GM04503 (cell line): ENCODE data around the gene RPL35.
"Not testable (repeated sequence)": the region's sequence is repeated elsewhere in the genome, so short reads cannot be mapped to it uniquely, and the experiment has no call there.

Experiments used
- DNase-seq: peaks from one replicate; pipeline ENCODE4 v3.0.0-alpha.2; 2012; ENCODE audit warnings: low read depth

Gene RPL35

DNA sequence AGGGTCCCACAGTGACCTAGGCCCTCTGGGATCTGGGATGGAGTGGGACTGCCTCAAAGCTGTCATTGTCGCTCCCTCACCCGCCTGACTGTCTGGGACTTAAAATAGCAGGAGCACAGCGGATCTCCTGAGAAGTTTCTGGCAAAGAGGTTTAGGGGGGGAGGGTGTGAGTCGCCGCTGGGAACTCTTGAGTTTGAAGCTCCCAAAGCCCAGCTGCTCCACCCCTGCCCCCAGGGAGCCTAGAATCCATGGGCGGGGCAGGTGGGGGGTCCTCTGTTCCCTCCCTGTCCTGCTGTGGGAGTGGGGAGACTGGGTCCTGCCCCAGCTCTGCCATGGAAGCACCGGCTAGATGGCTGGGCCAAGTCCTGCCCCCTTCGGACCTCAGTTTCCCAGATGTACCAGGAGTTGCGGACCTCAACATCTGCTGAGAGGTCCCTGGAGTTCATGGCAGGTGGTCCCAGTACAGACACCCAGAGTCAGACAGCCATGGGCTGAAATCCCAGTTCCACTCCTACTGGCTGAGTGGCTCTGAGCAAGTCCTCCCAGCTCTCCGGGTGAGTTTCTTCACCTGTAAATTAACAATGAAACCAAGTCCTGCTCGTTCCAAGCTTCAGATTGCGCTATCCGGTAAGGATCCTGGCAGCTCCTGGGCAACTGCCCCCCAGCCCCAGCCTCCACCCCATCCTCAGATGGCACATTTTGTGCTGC is 9.5 kb downstream of the RPL35 start:
- no peak for DNase-seq

DNA sequence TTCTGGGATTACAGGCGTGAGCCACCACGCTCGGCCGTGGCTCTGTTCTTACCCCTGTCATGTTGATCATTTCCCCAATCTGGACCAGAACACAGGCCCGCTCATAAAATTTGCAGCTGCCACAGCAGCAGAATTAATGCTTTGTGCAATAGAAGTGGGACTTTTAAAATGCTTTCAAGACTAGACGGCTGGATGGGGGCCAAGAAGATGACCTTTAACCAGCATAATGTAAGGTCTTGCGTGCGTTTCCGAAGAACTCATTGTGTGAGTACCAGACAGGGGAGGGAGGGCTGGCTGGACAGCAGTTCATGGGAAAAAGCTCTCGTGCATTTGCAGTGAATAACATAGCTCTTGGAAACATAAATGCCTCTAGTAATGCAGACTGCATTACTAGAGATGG is 12.0 kb downstream of the RPL35 start:
- no peak for DNase-seq

DNA sequence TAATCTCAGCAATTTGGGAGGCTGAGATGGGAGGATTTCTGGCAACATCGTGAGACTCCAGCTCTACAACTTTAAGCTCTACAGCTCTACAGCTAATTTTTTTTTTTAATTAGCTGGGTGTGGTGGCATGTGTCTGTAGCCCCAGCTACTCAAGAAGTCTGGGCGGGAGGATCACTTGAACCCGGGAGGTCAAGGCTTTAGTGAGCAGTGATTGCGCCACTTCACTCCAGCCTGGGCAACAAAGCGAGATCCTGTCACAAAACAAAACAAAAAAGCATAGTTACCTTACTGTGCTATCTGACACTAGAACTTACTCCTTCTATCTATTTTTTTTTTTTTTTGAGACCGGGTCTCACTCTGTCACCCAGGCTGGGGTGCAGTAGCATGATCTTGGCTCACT is 14.8 kb downstream of the RPL35 start:
- no peak for DNase-seq

DNA sequence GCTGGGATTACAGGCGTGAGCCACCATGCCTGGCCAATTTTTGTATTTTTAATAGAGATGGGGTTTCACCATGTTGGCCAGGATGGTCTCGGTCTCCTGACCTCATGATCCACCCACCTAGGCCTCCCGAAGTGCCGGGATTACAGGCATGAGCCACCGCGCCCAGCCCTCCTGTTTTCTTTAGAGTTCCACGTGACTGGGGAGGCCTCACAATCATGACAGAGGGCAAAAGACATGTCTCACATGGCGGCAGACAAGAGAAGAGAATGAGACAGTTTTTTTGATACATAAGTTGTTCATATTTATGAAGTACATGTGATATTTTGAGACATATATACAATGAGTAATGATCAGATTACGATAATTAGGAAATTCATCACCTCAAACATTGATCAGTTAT is 15.3 kb downstream of the RPL35 start:
- not testable (repeated sequence) for DNase-seq

DNA sequence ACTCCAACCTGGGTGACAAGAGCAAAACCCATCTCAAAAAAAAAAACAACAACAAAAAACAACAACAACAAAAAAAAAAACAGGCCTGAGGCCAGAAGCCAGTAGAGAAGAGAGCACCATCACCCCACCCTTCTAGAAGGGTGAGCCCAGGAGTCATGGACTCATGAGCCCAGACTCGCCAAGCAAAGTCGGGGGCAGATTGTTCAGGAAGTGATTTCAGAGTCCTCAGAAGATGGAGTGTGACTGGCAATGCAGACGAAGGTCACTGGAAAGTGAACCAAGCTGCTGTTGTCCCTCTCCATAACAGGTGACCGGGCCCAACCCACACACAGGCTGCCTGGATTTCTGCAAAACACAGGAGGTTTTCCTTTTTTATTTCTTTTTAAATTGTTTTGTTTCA is 17.5 kb downstream of the RPL35 start:
- DNase-seq: no peak

DNA sequence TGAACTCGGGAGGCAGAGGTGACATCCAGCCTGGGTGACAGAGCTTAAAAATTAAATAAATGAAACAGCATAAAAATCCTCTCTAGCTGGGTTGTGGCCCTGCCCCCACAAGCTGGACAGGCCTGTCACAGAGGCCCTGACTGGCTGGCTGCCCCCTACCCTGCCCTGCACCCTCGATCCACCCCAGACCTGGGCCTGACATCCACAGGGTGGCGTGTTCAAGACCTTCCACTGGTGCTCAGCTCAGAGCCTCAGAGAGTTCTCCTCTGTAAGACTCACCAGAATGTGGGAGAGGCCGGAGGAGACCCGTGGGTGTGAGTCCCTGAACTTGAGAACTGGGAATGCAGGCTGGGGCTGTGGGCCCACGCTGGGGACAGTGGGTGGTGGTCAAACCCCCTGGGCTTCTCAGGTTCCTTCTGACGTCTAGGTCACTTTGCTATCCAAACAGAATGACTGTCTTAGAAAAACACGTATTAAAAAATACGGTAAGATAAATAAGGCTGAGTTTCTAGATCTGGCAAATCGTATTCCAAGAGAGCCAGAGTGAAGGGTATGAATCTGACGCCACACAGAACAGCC is 18.2 kb downstream of the RPL35 start:
- DNase-seq: no peak

DNA sequence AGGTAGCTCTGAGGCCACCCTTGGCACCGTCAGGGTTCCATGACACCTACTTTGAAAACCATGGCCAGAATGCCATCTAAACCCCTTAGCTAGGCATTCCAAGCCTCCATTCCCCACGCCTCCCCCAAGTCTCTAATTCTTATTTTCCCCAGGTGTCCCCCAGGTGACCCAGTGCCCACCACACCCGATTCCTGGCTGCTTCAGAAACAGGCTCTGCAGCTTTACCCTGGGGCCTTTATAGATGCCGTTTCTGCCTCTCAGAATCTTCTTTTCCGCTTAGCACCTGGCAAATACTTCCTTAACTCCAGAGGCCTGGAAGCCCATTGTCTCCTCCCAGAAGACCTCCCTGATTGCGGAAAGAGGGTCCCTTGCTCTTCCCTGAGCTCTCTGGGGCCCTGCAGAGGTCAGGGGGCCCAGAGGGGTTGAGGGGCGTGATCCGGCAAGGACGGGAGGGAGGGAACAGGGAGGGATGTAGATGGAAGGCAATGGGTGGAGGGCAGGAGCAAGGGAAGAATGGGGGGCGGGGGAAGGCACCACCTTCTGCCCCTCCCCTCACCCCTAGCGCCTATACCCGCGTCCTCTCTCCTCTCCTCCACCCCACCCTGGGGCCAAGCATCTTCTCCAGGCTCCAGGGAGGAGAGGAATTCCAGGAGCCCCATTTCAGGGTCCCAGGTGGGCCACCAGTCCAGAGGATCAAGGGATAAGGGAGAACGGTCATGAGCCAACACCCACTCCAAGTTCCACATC is 20.5 kb downstream of the RPL35 start:
- no peak for DNase-seq

DNA sequence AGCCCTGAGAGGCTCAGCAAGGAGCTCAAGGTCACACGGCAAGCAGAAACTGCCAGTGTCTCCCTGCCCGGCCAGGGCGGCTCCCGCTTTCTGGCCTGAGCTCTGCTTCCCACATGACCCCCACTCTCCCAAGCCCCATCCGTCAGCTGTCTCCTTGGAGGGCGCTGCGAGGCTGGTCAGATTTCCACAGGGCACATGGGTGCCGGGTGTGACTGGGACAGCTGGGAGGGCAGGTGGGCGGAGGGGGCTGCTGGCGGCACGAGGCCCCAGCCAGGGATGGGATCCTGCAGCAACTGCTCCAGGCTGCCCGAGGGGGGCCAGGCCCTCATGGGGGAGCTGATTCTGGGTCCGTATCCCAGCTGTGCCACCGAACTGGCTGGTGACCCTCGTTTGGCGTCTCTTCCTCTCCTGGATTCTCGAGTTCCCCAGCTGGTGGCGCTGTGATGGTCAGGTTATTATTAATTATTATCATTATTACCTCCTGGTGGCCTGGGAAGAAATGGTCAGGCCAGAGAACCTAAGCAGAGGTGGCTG is 21.4 kb downstream of the RPL35 start:
- no peak for DNase-seq

DNA sequence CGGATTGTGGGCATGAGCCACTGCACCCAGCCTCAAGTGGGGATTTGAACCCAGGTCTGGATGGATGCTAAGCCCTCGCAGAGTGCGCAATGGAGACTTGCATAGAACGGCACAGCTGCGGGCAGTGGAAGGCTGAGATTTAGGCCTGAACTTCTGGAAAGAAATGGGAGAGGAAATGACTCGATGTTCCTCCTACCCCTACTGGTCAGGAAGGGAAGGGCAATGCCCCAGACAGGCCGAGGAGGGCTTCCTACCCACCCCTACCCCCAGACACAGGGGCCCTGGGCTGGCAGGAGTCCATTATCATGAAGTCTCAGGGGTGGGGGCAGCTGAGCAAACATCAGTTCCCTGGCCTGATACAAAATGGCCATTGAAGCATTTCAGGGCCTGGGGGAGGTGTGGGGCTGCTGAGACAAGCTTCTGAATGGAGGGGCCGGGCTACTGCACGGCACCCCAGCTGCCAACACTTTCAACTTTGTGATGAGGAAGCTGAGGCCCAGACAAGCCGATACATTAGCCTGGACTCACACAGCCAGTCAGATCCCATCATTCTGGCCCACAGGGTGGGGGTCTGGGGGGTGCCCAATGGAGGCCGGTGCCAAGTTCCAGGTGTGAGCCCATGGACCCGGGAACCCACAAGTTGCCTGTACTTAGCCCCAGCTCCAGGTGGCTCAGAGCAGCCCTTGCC is 22.0 kb downstream of the RPL35 start:
- no peak for DNase-seq

DNA sequence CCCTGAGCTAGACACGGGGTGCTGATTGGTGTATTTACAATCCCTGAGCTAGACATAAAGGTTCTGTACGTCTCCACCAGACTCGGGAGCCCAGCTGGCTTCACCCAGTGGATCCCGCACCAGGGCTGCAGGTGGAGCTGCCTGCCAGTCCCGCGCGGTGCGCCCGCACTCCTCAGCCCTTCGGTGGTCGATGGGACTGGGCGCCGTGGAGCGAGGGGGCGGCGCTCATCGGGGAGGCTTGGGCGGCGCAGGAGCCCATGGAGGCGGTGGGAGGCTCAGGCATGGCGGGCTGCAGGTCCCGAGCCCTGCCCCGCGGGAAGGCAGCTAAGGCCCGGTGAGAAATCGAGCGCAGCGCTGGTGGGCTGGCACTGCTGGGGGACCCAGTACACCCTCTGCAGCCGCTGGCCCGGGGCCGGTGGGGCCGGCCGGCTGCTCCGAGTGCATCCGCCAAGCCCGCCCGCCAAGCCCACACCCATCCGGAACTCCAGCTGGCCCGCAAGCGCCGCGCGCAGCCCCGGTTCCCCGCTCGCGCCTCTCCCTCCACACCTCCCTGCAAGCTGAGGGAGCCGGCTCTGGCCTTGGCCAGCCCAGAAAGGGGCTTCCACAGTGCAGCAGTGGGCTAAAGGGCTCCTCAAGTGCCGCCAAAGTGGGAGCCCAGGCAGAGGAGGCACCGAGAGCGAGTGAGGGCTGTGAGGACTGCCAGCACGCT is 23.0 kb downstream of the RPL35 start:
- DNase-seq: not testable (repeated sequence)

DNA sequence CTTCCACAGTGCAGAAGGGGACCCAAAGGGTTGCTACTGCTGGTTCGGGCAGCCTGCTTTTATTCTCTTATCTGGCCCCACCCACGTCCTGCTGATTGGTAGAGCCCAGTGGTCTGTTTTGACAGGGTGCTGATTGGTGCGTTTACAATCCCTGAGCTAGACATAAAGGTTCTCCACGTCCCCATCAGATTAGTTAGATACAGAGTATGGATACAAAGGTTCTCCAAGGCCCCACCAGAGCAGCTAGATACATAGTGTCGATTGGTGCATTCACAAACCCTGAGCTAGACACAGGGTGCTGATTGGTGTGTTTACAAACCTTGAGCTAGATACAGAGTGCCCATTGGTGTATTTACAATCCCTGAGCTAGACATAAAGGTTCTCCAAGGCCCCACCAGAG is 23.6 kb downstream of the RPL35 start:
- not testable (repeated sequence) for DNase-seq

DNA sequence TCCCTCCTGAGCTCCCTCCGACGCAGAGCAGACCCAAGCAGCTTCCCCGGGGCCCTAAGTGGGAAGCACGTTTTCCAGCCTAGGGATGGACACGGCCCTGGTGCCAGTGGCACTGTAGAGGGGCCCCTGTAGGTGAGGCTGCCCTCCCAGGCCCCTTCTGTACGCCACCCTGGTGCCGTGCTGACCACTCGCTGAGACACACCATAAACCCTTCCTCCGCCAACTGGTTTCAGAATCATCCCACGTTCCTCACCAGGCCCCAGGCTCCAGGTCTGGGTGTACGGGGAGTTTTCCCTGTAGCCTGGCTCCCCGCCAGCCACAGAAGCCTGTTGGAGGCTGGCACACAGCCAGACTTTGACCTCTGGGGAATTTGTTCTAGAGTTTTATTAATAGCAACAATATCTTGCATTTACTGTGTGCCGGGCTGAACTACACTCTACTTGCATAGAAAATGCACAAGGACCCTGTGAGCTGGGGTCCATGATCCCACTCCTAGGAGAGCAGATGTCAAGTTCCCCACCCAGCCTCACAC is 26.7 kb downstream of the RPL35 start:
- DNase-seq: no peak

DNA sequence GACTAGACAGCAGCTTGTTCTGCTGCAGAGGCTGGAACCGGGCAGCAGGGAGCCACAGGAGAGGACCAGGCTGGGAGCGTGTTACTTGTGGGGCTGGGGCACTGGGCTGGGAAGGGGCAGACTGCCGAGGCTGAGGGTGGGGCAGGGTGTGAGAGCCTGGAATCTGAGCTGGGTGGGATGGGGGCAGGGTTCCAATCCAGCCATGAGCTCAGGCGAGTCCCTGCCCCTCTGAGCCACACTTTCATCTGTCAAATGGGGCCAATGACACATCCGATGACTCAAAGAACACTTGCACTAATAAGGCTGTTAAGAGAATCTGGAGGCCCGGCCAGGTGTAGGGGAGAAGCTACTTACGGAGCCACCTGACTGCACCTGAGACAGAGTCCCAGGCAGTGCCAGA is 27.2 kb downstream of the RPL35 start:
- no peak for DNase-seq

DNA sequence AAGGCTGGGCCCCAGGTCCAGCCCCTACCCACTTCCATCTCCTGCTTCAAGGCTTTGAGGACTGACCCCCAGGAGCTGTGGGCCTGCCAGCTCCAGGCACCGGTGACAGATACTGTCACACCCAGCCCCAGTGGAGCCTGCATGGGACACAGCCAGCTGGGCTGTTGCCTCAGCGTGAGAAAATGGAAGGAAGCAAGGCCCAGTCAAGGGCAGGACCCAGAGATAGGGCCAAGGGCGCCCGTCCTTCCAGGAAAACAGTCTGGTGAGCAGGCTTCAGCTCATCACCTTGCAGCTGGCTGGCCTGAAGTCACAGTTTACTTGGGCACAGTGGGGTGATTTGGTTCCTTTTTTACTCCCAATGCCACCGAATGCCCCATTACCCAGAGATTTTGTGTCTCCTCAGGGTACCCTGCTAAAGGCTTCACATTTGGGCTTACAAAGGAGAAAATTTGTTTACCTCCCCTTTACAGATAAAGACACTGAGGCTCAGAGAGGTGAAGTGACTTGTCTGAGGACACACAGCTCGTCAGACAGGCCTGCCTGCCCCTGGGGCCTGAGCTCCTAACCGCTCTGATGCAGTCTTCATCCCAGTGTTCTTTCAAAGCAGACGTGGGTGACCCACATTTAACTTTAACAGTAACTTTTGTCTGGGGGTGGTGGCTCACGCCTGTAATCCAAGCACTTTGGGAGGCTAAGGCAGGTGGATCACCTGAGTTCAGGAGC is 30.0 kb downstream of the RPL35 start:
- DNase-seq: no peak

DNA sequence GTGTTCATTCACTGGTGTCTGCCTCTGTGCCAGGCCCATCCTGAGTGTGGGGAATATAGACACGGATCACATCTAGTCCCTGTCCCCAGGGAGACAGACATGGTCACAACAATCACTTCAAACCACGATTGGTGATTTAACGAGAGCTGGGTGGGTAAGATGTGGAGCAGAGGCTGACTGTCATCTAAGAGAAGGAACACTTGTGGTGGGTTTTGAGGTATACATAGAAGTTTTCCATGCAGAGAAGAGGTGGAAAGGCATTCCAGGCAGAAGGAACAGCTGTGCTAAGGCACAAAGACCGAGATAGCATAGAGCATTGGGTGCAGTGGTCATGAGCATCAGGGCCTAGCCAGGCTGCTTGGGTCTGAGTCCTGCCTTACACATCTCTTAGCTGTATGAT is 31.2 kb downstream of the RPL35 start:
- DNase-seq: no peak

DNA sequence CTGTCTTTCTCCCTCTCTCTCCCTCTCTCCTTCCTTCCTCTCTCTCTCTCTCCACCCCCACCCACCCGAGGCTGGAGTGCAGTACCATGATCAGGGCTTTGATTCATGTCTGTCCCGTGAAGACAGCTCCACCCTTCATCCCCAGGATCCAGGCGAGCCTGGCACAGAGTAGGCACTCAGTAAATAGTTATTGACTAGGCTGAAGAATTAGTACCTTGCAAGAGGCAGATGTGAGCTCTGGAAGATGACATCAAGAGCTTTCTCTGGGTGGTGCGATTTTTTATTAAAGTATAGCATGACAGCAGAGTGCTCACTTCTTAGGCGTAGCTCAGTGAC is 32.5 kb downstream of the RPL35 start:
- no peak for DNase-seq

DNA sequence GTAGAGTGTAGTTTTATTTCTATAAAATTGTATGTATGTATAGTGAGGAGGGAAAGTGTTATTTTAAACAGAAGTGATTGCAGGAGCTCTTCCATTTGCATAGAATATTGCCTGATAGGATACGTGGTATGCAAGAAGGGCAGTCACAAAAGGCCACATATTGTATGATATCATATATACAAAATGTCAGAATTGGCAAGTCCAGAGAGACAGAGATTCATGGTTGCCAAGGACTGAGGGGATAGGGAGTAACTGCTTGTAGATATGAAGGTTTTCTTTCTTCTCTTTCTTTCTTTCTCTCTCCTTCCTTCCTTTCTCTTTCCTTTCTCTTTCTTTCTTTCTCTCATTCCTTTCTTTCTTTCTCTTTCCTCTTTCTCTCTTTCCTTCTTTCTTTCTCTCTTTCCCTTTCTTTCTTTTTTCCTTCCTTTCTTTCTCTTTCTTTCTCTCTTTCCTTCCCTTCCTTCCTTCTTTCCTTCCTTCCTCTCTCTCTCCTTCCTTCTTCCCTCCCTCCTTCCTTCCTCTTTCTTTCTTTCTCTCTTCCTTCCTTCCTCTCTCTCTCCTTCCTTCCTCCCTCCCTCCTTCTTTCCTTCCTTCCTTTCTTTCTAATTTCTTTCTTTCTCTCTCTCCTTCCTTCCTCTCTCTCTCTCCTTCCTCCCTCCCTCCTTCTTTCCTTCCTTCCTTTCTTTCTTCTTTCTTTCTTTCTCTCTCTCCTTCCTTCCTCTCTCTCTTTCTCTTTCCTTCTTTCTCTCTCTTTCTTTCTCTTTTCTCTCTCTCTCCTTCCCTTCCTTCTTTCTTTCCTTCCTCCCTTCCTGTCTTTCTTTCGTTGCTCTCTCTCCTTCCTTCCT is 33.0 kb downstream of the RPL35 start:
- DNase-seq: no peak

DNA sequence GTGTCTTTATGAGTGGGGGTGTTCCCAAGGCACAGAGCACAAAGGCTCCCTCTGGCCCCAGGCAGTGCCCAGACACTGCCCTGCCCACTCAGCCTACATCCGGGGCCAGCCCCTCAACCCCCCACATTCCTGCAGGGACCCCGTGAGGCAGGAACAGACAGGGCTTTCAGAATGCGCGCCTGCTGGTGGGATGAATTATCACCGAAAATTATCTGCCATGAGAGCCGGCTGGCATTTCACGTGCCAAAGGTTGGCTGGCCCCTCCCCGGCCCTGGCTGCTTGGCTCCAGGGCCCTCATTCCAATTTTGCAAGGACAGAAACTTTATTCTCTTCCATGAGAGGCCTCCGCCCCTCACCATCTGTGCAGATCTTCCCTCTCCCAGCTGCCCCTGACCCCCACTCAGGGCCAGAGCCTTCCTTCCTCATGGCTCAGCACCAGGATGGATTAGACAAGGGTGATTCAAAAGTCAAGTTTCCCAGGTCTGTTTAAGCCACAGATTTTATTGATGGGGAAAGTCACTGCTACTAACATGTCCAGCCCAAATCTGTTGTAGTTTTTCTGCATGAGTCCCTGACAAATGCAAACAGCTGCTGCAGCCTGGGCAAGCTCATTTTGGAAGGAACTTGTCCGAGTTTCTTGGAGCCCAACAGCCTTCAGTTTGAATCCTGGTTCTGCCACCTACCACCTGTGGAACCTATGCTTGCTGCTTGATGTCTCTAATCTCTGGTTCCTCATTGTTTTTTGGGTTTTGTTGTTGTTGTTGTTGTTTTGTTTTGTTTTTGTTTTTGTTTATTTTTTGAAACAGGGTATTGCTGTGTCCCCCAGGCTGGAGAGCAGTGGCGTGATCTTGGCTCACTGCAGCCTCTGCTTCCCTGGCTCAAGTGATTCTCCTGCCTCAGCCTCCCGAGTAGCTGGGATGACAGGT is 40.8 kb downstream of the RPL35 start:
- no peak for DNase-seq
